GM19239 (cell line): ENCODE data around the gene NAPEPLD.
"Not testable (repeated sequence)": the region's sequence is repeated elsewhere in the genome, so short reads cannot be mapped to it uniquely, and the experiment has no call there.

ENCODE experiments used
- DNase-seq: peaks from one replicate; pipeline ENCODE4 v3.0.0; 2011; ENCODE audit warnings: low spot score; ENCODE audit not compliant: insufficient read length
- FAIRE-seq: peaks from 2 replicates; lab custom pipeline; 2011; peaks lifted over from hg19 to GRCh38; lab: Jason Lieb, UNC

Gene NAPEPLD

GRCh38 chr7:103148131-103148993, 537 bp downstream of the NAPEPLD start:
- FAIRE-seq (peak; percentile 67), DNase-seq (no peak)

GRCh38 chr7:103144754-103145153, 4.1 kb downstream of the NAPEPLD start:
- not testable (repeated sequence) for DNase-seq, FAIRE-seq

GRCh38 chr7:103143868-103144267, 5.0 kb downstream of the NAPEPLD start:
- DNase-seq (no peak), FAIRE-seq (no peak)

DNA sequence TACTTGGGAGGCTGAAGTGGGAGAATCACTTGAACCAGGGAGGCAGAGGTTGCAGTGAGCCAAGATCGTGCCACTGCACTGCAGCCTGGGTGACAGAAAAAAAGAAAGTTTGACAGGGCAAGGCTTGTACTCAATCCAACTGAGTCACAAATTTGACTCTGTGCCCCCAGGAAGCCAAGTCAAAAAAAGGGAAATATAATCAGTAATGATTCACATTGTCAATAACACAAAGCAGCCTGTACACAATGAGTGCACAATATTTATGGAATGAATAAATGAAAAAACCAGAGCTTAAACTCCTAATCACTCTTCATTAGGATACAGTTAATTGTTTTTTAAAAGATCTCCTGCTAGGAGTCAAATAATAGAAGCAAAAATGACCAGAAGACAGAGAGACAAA, 6.4 kb downstream of the NAPEPLD start:
- FAIRE-seq (no peak), DNase-seq (no peak)

DNA sequence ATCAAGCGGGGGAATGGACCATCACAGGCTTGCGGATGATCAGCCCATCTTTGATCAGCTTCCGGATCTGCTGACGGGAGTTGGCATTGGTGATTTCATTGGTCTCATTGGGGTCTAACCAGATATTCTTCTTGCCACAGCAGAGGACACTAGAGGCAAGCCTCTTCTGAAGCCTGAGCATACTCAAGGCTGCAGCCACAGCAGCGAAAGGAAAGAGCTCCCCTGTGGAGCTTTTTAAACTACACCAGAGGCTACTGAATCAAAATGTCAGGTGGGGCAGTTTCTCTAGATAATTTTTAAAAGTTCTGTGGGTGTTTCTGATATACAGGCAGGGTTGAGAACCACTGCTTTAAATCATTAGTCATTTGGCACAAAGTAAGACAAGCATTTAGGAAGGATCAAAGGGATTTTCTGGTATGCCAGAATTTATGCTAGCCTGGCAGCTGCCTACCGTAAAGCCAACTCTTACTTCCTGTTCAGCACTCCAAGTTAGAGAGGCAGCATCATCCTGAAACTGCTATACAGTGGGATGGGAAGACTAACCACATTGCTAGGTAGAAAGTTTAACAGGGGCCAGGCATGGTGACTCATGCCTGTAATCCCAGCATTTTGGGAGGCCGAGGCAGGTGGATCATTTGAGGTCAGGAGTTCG, 7.0 kb downstream of the NAPEPLD start:
- no peak for FAIRE-seq
- DNase-seq = no peak

DNA sequence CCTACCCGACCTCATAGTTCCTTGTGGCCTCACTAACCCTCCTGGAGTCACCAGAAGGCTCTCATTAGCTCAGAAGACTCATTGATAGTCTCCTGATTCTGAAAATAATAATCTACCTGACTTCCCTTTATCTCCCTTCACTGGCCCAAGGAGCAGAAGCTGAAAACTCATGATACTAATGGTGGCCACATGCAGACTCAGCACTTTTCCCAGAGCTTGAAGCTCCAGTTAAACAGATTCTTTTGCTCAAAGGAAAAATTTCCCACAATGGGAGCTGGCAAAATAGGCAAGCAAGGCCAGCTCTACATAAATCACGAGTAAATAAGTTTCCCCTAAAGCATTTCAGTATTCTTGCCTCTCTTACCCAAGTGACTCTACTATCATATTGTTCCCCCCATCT, 8.2 kb downstream of the NAPEPLD start:
- no peak for FAIRE-seq
- DNase-seq = no peak

DNA sequence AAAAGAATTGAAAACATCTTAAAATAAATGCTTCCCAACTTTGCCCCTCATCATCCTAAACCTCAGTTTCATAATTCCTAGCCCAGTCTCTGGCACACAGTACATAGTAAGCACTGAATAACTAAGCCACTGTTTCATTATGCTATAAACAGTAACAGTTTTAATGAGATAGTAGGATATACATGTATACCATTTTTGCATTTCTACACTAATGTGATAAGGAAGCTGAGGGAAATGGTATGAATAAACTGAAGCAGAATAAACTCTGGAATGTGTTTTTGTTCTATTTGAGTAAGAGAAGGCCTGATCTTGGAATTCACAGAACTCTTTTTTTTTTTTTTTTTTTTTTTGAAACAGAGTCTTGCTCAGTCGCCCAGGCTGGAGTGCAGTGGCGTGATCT, 8.8 kb downstream of the NAPEPLD start:
- DNase-seq (no peak), FAIRE-seq (no peak)

DNA sequence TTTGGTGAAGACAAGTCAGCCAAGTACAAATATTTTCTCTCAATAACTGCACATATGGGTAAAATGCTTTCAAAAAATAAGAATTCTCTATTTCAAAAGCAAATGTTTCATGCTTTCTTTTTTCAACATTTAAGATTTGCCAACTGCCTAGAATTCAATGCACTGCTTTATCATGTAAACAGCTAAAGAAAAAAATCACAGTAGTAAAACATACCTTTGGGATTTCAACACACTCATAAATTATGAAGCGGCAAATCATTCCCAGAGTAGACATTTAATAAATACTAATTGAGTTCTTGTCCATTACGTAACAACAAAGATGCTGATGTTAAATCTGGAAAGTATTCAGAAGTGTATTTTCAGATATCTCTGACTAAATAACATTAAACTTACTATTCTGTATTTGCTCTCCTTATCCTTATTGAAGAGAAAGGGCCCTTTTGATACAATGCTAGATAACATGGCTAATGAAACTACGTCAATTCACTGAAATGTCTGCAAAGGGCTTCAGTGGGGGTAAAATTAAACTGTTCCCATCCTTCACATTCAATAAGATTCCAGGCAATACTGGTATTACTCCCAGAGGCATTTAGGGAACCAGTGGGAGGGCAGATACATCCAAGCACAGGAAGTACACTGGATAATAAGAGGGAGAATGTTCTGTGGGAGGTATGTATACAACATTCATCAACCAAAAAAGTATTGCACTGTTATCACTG, 13.9 kb downstream of the NAPEPLD start:
- DNase-seq (no peak), FAIRE-seq (no peak)

DNA sequence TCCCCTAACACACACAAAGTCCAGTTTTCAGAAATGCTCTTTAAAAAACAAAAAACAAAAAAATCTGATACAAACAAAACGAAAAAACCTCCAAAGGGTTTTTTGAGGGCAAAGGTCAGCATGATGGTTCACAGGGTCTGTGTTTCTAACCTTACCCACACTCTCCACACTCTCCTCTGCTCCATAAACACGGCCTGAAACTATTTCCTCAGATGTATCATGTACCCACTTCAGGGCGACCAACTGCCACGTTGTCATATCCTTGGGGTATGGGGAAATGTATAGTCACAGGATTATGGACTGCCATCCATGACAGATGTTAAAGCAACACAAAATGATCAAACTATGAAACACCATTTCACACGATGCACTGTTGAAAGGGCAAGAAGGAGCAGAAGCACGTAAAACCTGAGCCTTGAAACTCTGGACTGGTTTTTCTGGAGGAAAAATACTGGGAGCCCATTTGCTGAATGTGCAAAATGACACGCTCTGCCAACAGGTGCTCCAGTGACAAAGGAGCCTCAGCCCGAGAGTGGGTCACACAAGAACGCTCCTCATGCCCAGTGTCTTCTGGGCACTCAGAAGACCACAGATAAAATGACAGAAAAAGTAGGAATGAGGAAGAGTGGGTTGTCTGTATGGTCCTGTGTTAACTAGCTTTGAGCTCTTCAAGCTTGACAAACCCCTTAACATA, 15.8 kb downstream of the NAPEPLD start:
- DNase-seq = no peak
- FAIRE-seq = no peak

- FAIRE-seq = no peak
- no peak for DNase-seq
Observed at GRCh38 chr7:103130901-103131624, 17.8 kb downstream of the NAPEPLD start.

- DNase-seq (no peak), FAIRE-seq (no peak)
Observed at GRCh38 chr7:103129702-103130549, 19.0 kb downstream of the NAPEPLD start.

DNA sequence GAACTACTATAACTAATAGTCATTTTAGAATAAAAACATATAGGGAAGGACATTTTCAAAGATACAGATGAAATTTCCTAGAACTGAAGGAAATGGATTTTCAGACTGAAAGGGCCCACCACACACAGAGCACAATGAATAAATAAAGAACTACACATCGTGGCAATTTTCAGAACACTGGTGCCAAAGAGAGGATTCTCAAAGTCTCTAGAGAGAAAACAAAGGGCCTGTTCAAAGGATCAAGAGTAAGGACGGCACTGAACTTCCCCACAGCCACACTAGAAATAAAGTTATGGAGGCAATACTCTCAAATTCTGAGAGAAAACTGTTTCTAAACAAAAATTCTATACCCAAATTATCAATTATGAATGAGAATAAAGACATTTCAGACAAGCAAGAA, 21.9 kb downstream of the NAPEPLD start:
- no peak for FAIRE-seq
- DNase-seq = no peak

- FAIRE-seq (no peak), DNase-seq (no peak)
Observed at GRCh38 chr7:103124429-103124979, 24.4 kb downstream of the NAPEPLD start.

DNA sequence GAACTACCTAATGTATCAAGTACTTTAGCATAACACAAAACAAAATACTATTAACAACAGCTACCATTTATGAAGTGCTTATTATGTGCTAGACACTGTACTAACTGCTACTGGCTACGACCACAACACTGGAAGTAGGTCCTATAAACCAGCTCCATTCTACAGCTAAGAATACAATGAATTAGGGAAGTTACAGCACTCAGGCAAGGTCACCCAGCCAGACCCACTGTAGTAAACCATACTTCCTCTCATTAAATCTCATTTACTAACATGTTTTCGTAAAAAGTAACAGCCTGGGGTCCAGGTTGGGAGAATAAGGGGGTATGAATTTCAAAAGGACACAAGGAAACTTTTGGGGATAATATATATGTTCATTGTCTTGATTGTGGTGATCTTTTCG, 25.4 kb downstream of the NAPEPLD start:
- FAIRE-seq (no peak), DNase-seq (no peak)

GRCh38 chr7:103121641-103122040, 27.3 kb downstream of the NAPEPLD start:
- DNase-seq (no peak), FAIRE-seq (no peak)

DNA sequence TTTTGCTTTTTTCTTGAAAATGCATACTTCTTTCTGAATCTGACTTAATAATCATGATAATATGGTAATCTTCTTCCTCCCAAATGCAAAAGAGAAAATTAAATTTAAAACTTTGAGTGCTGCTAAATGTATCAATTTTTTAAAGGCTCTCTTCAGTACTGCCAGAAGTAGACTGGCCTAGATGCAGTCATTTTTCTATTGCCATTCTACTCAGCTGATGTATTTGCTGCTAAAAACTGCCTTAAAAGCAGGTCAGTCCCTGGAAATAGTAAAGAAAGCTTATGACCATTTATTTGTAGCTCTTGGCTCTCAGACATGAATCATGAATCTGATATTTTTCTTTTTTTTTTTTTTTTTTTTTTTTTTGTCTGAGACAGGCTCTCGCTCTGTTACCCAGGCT, 28.5 kb downstream of the NAPEPLD start:
- FAIRE-seq (no peak), DNase-seq (no peak)

DNA sequence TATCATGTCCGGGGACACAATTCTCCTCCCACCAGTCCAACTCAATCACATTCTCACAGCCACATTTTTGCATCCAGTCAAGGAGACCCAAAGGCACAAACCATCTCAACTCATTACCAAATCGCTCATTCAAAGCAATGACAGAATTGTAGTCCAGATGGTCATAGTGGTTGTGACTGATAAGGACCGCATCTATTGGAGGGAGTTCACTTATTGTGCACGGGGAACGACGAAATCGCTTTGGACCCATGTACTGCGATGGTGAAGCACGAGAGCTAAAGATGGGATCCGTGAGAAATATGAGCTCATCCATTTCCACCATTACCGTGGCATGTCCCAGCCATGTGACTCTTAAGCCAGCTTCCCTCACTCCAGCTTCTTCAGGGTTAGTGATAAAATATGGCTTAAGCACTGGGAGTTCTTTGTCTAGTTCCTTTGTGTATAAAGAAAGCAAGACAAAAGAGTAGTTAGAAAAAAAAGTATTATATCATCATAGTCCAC, 29.1 kb downstream of the NAPEPLD start:
- FAIRE-seq (no peak), DNase-seq (no peak)

GRCh38 chr7:103117465-103117864, 31.4 kb downstream of the NAPEPLD start:
- DNase-seq (no peak), FAIRE-seq (no peak)
